Measurements from ENCODE around the gene STPG3.

Gene STPG3

DNA sequence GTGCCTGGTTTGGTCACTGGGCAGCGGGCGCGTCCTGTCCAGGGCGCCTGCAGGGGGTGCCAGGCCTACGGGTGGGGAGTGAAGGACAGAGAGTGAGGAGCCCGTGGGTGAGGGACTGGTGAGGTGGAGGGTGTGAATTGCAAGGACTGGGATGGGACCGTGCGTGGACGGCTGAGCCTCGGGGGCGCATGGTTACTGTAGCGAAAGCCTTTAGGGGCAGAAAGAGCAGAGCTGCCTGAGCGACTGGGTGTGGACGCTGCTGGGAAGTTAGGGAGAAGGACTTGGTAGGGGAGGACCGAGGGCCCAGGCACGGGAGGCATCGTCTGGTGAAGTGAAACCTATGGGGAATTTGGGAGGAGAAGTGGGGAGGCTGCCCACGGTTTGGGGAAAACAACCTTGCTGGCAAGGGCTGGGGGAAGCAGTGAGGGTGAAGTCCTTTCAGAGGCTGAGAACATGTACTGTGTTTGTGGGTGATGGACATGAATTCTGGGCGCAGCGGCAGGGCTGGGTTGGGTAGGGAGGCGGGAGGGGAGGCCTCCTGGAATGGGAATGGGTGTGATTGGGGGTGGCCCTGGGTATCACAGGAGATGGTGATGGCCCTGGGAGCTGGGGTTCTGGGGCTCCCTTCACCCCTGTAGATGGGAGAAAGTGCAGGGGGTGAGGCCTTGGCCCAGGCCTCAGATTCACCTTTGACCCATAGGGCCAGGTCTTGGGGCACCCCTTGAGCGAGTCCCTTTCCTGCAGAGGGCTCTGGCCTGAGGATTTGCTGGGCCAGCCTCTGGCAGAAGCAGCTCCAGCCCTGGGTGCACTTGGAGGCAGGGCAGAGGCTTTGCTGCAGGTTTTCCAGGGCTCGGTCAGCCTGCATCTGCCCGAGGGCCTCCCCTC lies 24.7 kb downstream of the STPG3 start:
- Mint-ChIP-seq H3K36me3 (ENCODE audit: low read depth) (peaks cover 9% of the 10 kb centered on the region), H3K4me1 (peaks cover 34% of the 10 kb centered on the region), H3K9me3 (no peaks in the 10 kb centered on the region), H3K27ac (no peak overlapping the region), H3K27me3 (ENCODE audit: low read depth, poor library complexity) (no peaks in the 10 kb centered on the region), H3K4me3 (no peak overlapping the region)
- TF ChIP-seq, protein P1, sequence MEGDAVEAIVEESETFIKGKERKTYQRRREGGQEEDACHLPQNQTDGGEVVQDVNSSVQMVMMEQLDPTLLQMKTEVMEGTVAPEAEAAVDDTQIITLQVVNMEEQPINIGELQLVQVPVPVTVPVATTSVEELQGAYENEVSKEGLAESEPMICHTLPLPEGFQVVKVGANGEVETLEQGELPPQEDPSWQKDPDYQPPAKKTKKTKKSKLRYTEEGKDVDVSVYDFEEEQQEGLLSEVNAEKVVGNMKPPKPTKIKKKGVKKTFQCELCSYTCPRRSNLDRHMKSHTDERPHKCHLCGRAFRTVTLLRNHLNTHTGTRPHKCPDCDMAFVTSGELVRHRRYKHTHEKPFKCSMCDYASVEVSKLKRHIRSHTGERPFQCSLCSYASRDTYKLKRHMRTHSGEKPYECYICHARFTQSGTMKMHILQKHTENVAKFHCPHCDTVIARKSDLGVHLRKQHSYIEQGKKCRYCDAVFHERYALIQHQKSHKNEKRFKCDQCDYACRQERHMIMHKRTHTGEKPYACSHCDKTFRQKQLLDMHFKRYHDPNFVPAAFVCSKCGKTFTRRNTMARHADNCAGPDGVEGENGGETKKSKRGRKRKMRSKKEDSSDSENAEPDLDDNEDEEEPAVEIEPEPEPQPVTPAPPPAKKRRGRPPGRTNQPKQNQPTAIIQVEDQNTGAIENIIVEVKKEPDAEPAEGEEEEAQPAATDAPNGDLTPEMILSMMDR (IDR thresholded peaks at IDR 0.05): no peak
- no peak for DNase-seq

DNA sequence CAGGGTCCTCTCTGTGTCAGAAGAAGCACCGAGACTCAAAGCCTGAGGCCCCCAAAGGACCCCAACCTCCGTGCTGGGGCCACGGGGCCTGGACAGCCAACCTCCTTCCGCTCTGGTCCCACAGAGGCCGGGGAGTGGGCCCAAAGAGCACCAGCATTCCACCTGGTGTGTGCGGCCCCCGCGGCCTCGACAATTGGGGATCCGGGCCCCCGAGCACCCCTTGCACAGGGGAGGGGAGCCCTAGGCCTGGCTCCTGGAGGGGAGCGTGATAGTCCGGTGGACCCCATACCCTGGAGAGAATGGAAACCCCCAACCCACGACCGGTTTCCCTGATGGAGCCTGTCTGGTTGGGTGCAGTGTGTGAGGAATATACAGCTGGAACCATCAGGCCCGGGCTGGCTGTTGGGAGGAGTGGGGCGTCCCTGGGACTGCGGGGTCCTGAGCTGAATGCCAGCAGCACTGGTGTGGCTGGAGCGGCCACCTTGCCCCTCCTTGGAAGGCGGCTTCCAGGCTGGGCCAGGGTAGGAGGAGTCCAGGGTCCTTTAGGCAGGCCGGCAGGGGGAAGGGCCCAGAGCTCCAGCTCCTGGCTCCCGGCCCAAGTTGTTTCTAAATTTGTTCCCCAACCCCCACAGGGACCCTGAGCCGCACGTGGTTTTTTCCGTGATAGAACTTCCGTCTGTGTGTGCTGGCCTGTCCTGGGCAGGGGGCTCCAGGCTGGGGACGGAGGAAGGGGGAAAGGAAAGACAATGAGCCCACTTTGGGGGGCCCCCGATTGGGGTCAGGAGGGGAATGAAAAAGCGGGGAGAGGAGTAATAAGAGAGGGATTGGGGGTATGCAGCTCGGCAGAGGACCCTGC lies 25.6 kb downstream of the STPG3 start:
- H3K27ac Mint-ChIP-seq: peak overlapping the region; percentile 75
- no peak for DNase-seq

DNA sequence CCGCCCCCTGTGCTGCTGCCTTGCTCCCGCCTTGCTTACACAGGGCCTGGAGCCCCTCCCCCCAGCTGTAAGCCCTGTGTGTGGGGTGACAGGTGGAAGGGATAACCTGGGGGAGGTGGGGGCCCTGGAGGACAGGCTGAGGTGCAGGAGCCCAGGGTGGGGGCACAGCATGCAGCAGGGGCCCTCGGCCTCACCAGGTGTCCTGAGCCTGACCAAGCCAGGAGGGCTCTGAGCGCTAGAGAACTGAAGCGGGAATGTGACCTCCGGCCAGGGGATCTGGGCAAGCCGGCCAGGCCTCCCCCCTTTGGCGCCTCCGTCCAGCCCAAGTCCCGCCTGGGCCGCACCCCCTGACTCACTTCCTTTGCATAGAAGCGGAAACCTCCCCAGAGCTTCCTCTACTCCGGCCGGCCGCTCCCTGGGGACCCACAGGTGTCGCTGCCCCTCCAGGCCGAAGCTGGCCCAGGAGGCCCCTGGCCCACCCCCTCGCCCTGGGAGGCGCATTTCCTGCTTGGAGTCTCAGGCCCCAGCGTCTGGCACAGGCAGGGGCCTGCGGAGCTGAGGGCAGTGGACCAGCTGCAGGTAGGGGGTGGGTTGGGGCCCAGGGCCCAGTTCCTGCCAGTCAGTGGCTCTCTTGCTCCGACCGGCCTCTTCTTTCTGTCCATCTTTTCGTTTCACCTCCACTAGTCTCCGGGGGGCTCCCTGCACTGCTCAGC lies 26.4 kb downstream of the STPG3 start, which contains the start of gene TOR4A:
Gene TOR4A, plus strand, starts transcription at position 398 of the 713 bp plus-strand sequence. CDS start 964 bp downstream, outside the sequence.
- Mint-ChIP-seq H3K27me3 (ENCODE audit: low read depth, poor library complexity) (peaks cover 13% of the 10 kb centered on the region), H3K27ac (peak within 1 kb of the TSS; percentile 75), H3K9me3 (no peaks in the 10 kb centered on the region), H3K4me1 (peaks cover 36% of the 10 kb centered on the region), H3K4me3 (no peak within 1 kb of the TSS), H3K36me3 (ENCODE audit: low read depth) (peaks cover 7% of the 10 kb centered on the region)
- TF ChIP-seq, protein P1 (IDR thresholded peaks at IDR 0.05): no peak
- peak; percentile 64 for DNase-seq

More for the DNA sequence above, 25.6 kb downstream of the STPG3 start:
- no peak overlapping the region for H3K4me3 Mint-ChIP-seq
- no peaks in the 10 kb centered on the region for H3K9me3 Mint-ChIP-seq
- TF ChIP-seq, protein P1 (IDR thresholded peaks at IDR 0.05): no peak
- H3K27me3 Mint-ChIP-seq (ENCODE audit: low read depth, poor library complexity): peaks cover 5% of the 10 kb centered on the region
- H3K36me3 Mint-ChIP-seq (ENCODE audit: low read depth): peaks cover 6% of the 10 kb centered on the region
- H3K4me1 Mint-ChIP-seq: peaks cover 34% of the 10 kb centered on the region

DNA sequence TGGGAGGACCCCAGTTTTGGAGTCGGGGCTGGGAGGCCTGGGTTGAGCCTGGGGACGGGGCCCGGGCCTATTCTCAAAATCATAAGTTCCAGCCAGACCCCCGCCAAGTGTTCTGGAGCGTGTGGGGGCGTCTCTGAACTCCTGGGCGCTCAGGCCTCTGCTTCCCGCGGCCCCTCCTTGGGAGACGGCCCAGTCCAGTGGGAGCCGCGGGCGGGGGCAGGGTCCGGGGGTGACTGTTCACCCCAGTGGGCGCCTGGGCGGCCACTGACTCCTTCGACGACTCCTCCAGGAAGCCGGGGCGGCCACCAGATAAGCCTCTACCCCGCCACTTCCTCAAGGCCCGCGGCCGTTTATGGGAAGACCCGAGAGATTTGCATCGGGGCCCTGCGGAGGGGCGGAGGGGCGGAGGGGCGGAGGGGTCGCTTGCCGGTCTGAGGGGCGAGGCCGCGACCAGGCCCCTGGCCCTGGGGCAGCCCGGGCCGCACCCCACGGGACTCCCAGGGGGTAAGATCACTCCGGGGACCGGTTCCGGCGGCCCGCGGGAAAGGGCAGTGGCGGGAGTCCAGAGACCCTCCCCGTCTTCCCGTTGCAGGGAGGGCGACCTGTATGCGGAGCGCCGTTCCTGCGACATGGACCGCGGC lies 27.1 kb downstream of the STPG3 start:
- DNase-seq: no peak
- TF ChIP-seq, protein P1 (IDR thresholded peaks at IDR 0.05): no peak
- H3K27ac Mint-ChIP-seq: no peak overlapping the region
- H3K4me3 Mint-ChIP-seq: no peak overlapping the region
- H3K27me3 Mint-ChIP-seq (ENCODE audit: low read depth, poor library complexity): peaks cover 20% of the 10 kb centered on the region
- H3K9me3 Mint-ChIP-seq: no peaks in the 10 kb centered on the region
- peaks cover 10% of the 10 kb centered on the region for H3K36me3 Mint-ChIP-seq (ENCODE audit: low read depth)
- peaks cover 38% of the 10 kb centered on the region for H3K4me1 Mint-ChIP-seq

Data from nephron progenitor cell (in vitro differentiated cells).